ENCODE measurements around the gene ITPR2.

DNA sequence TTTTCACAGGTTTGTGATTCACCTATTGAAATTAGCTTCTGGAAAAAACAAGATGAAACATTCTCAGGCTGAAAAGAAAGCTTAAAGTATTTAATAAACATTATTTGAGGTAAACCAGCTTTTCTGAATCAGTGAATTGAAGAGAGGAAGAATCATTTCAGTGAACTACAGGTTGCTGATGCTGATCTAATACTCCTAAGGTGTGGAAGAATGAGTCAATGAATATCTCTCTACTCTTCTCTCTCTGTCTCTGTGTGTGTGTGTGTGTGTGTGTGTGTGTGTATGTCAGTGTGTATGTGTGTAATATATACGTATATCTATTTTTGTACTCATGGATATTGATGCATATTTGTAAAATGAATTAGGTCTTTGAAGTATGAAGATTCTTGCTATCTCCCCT lies 325.4 kb downstream of the ITPR2 start:
- TF ChIP-seq, protein P1, sequence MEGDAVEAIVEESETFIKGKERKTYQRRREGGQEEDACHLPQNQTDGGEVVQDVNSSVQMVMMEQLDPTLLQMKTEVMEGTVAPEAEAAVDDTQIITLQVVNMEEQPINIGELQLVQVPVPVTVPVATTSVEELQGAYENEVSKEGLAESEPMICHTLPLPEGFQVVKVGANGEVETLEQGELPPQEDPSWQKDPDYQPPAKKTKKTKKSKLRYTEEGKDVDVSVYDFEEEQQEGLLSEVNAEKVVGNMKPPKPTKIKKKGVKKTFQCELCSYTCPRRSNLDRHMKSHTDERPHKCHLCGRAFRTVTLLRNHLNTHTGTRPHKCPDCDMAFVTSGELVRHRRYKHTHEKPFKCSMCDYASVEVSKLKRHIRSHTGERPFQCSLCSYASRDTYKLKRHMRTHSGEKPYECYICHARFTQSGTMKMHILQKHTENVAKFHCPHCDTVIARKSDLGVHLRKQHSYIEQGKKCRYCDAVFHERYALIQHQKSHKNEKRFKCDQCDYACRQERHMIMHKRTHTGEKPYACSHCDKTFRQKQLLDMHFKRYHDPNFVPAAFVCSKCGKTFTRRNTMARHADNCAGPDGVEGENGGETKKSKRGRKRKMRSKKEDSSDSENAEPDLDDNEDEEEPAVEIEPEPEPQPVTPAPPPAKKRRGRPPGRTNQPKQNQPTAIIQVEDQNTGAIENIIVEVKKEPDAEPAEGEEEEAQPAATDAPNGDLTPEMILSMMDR (conservative IDR thresholded peaks at IDR 0.05; ENCODE audit: low read length), result no peak
- no peak for TF ChIP-seq EZH2phosphoT487 (IDR thresholded peaks at IDR 0.05; ENCODE audit: borderline replicate concordance)

Data from Loucy (cell line).